Measurements from ENCODE around the gene ST6GALNAC4.
A peak's percentile ranks its signal among the peaks of the same experiment; 100 is the strongest.

Gene ST6GALNAC4

DNA sequence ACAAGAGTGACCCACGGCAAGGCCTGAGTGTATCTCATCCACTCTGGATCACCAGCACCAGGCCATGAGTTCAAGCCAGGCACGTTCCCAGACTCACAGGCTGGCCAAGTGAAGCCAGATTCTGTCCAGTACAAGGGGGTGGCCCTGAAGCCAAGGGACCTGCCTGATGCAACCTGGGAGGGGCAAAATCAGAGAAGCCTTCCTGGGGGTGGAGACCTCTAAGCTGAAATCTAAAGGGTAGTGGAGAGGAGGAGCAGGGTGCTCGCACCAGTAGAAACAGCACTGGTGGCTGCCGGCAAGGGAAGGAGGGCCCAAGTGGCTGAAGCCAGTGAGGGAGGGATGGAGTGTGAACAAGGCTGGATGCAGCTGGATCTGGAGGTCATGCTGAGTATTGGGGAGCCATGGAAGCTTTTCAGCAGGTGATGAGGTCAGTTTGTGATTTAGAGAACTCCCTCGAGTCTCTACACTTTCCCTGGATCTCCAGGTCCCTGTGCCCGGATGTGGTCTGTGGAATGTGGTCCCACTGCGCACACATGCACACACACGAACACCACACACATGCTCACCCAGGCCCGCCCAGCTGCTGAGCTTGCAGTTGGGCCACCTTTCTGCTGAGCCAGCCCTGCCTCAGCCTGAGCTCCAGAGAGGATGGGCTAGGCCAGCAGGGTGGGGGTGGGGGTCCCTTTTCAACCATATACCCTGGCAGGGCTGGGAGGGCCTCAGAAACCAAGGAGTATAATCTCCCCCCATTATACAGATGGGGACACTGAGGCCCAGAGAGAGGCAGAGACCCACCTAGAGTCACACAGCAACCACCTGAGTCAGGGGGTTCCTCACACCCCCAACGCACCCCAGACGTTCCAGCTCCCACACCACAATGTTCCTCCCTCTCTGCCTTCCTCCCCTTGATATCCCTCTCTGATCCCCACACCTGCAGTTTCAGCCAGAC is 12.1 kb upstream of the ST6GALNAC4 start:
- DNase-seq = no peak

GRCh38 chr9:127927988-127928675 is 11.3 kb upstream of the ST6GALNAC4 start:
- DNase-seq = no peak

DNA sequence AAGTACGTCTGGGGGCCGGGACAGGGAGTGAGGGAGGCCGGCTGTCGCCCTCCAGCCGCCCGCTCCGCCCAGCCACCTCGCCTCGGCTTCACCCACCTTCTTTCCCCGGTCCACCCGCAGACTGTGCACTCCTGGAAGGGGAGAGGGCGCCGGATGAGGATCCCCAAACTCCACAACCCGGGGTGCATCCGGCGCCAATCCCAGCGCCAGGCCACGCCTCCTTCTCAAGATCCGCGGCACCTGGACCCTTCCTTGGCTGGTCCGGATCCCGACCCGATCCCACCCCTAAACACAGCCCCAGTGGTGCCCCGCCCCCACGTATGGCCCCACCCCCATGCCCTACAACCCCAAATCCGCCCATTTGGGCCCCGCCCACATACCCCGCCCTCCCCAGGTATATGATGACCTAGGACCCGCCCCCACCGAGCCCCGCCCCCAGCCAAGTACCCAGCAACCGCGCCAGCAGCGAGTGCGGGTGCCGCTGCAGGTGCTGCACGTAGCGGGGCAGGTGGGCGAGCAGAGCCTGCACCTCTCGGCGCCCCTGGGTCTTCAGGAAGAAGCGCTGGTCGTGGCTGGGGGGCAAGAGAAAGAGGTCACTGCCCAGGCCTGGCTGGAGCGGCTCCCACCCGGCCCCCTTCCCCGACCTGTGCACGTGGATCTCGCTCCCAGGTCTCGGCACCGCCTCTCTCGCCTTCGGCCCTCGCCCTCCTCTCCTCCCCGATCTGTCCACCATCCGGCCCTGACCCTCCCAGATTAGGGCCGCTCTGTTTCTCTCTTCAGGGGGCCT is 10.6 kb upstream of the ST6GALNAC4 start:
- DNase-seq = peak; percentile 75

DNA sequence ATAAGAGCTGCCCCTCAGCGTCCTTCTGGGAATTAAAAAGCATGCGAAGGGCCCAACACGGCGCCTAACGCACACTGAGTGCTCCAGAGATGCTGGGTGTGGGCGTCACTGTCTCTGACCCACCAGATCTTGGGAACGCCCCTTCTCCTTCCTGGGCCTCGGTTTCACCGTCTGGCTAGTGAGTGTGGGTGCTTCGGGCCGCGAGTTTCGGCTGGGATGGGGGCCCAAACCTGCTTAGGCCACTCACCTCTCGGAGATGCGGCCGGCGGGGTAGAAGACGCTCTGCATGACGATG is 10.0 kb upstream of the ST6GALNAC4 start:
- DNase-seq = no peak

DNA sequence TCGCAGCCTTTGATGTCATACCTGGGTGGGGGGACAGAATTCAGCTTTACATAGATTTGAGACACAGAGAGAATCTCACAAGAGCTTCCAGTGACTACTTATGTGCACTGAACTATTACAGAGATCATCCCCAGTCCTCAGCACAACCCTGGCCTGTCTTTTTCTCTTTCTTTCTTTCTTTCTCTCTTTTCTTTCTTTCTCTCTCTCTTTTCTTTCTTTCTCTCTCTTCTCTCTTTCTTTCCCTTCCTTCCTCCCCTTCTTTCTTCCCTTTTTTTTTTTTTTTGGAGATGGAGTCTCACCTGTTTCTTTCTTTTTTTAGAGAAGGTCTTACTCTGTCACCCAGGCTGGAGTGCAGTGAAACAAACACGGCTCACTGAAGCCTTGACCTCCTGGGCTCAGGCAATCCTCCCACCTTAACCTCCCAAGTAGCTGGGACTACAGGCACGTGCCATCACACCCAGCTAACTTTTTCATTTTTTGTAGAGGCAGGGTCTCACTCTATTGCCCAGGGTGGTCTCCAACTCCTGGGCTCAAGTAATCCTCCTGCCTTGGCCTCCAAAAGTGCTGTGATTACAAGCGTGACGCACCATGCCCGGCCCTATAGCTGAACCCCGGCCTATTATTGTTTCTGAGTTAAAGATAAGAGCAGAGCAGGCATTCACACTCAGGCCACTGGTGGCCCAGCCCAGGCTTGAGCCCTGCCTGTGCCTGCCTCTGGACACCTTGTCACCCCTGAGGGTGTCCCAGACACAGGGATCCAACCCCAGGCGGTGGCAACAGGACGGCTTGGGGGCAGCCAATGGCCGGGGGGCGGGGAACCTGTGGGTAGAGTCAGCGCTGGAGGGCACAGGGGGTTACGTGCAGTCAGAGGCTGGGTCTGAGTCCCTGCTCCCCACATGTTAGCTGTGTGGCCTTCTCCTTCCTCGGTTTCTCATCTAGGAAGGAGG is 9.4 kb upstream of the ST6GALNAC4 start:
- no peak for DNase-seq

- DNase-seq = no peak
Measured at GRCh38 chr9:127924736-127925444, 8.0 kb upstream of the ST6GALNAC4 start.

GRCh38 chr9:127923771-127924170 is 6.9 kb upstream of the ST6GALNAC4 start:
- no peak for DNase-seq

GRCh38 chr9:127923046-127923445 is 6.2 kb upstream of the ST6GALNAC4 start:
- DNase-seq = no peak

DNA sequence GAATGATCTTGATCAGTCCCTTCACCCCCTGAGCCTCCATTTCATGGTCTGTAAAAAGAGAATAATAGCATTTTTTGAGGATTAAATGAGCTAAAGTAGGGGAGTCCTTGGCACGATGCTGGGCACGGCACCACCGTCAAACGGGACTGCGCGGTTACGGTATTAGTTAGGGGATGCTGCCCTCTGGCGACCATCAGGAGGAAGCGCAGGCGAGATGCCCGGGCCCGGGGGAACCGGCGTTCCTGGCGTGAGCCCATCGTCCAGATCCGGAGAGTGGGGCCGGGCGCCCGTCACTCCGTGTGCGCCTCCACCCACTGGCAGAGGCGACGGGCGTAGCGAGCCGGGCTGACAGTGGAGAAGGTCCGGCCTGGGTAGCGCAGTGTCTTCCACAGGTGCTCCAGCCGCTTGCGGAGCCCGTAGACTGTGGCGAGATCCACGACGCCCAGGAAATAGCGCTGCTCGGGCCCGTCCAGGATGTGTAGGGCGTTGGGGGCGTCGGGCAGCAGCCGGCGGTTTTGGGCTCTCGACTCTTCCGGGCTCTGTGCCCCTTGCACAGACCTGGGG is 4.8 kb upstream of the ST6GALNAC4 start:
- peak; percentile 76 for DNase-seq

- no peak for DNase-seq
Measured at GRCh38 chr9:127920794-127921193, 4.0 kb upstream of the ST6GALNAC4 start.

DNA sequence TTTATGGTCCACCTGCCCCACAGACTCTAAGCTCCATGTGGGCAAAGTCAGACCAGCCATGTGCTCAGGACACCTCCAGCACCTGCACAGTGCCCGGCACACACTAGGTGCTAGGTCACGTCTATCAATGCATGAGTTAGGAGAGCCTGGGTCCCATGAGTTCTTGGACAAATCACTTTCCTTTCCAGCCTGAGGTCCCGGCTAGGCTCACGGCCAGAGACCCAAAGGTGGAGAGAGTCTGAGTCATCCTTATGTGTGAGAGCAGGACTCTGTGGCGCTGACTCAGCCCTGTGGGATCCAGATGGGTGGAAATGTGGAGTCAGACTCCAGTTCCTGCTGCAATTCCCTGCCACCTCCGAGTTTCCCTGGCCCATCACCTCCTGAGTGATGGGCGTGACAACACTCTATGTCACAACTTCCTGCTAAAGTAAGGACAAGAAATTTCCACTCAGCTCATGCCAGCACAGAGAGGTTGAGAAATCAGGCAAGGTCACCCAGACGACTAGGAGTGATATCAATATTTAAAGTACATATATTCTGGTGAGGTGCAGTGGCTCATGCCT is 2.5 kb upstream of the ST6GALNAC4 start:
- DNase-seq = no peak

DNA sequence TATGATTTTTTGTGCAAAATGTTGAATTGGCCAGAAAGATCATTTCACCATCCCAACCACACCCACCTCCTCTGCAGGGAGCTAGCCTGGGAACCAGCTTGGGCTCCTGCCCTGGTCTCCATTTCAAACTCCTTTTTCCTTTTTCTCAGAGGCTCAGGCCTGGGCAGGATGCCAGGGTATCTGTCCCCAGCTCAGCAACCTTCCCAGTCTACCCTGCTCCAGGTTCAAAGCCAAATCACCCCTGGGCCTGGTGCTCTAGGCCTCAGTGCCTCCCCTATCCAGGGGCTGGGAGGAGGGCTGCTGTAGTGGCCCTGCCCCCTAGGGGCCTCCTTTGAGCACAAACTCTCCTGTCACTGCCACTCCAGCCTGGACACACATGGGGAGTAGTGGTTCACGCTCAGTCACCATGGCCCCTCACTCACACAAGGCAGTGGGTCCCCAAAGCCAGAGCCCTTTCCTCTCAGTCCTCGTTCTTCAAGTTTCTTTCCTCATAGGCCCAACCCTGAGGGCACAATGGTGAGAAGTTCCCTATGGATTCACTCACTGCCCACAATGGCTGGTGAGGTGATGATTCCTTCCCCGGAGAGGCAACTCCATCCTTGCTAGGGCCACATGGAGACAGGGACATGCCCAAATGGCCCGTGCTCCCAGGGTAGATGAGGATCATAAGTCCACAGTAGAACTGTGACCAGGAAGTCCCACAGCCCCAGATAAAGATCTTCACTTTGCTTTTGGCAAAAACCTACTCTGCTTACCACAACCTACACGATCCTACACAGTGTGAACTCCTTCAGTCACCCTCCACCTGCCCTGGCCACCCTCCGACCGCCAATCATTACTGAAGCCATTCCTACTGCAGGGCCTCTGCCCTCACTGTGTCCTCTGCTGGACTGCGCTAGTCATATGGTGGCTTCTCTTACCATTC is 1.6 kb upstream of the ST6GALNAC4 start:
- no peak for DNase-seq

DNA sequence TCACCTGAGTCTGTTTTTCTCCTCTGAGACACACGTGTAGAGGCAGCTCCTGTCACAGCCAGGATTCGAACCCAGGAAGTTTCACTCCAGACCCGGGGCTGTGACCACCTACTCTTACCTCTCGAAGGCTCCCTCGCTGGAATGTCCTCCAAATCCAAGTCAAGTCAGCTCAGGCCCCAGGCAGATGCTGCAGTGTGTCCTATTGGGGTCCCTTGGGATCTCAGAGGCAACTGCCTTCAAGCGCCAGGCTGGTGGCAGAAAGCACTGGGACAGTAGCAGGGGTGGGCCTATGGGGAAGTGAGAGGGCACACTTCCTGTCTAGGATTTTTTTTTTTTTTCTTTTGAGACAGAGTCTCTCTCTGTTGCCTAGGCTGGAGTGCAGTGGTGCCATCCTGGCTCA is 762 bp upstream of the ST6GALNAC4 start:
- no peak for DNase-seq

DNA sequence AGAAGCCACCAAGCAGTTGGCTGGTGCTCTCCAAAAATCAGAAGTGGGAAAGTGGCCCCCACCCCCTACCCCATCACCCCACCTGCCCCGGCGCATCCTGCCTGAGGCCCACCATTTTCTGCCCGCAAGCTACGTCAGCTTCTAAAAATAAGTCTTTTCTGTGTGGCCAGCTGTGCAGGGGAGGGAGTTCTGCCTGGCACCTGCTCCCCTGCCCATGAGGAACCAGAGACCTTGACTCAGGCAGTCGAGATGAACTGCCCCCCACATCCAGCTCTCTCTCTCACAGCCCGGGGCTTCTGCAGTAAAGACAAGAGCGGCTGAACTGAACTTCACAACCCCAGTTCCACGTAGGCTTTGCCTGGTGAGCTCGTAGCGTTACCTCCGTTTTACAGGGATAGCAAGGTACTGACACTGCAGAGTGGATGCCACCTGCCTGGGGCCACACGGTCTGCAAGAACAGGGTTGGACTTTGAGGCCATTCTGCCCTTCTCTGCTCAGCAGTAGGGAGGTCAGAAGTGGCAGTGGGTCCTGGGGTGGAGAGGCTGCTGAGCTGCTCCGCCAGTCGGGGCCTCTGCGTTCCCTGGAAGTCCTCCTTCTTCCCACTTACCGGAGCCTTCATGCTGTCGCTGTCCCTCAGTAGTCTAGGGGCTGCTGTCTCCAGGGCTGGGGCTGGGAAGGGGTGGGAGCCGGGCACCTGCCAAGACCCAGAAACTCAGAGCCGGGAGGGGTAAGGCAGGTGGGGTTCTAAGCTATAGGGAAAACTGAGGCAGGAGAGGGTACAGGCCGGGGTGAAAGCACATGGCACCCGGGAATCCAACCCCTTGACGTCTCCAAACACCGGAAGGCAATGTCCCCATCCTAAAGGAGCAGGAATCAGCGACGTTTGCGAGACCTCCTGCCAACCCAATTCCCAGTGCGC is 781 bp downstream of the ST6GALNAC4 start:
- DNase-seq = no peak

DNA sequence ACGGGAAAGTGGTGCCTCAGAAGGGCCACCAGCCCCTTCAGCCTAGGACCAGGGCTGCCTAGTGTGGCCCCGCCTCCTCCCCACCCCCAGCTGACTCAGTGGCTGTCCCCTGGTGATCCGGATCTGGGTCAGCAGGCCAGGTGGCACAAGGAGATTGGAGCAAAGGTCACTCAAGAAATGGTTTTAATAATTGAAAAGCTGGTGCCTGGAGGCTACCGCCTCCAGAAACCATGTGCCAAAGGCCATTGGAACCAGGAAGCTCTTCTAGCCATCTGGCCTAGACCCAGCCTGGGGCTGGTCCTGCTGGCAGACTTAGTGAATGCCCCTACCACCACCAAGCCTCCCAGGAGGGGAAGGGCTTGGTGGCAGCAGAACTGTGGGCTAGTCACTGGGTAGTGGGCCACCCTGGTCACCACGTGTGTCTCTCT is 1.5 kb downstream of the ST6GALNAC4 start:
- DNase-seq = no peak

DNA sequence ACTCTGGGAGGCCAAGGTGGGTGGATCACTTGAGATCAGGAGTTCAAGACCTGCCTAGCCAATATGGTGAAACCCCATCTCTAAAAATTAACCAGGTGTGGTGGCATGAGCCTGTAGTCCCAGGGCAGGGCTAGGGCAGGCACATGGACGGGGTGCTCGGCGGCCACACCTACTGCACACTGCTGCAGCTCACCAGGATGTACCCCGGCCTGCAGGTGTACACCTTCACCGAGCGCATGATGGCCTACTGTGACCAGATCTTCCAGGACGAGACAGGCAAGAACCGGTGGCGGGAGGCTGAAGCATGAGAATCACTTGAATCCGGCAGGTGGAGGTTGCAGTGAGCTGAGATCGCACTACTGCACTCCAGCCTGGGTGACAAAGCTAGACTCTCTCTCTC is 3.2 kb downstream of the ST6GALNAC4 start:
- DNase-seq = no peak

- DNase-seq = no peak
Measured at GRCh38 chr9:127912882-127913281, 4.0 kb downstream of the ST6GALNAC4 start.

- no peak for DNase-seq
Measured at GRCh38 chr9:127912296-127912695, 4.5 kb downstream of the ST6GALNAC4 start.
